Panc1 (cell line): ENCODE measurements around the gene STK24. TPM values are rescaled to one million over a fixed set of nuclear protein-coding genes. Genes with fewer than 3 reads are reported as not detected.

Source experiments
- ATAC-seq: fragments of 200-7000 bp; cut with Tn5 transposase; 2 replicates; pipeline ENCODE4 v1.9.1; 2020; ENCODE audit warnings: mild to moderate bottlenecking, moderate library complexity
- BruUV-seq: library from RNA; stranded (reverse); fragments of 400-500 nt; replicated peaks from 2 replicates; lab custom pipeline; 2021; lab: Mats Ljungman, UMichigan
- CTCF ChIA-PET: fragments of 300-600 bp; sonication (Branson Sonifier 250); formaldehyde crosslinking; loops from one replicate; lab custom pipeline; 2022; ENCODE audit warnings: antibody characterized with exemption; lab: Charles Lee
- POLR2A ChIA-PET: fragments of 300-600 bp; sonication (Branson Sonifier 250); formaldehyde crosslinking; loops from one replicate; lab custom pipeline; 2022; ENCODE audit warnings: antibody characterized with exemption; lab: Charles Lee
- DNase-seq: peaks from one replicate; pipeline ENCODE4 v3.0.0-alpha.2; 2010; ENCODE audit warnings: low read depth, low spot score
- H3K27ac ChIP-seq: 2 replicates; pipeline ENCODE4 v1.5.1; 2011; ENCODE audit warnings: mild to moderate bottlenecking, low read length, inconsistent platforms
- H3K27me3 ChIP-seq: fragments of 200-500 bp; sonication (Bioruptor generic); 2 replicates; pipeline ENCODE4 v1.6.0; 2014; ENCODE audit warnings: low read length, inconsistent platforms; ENCODE audit not compliant: control insufficient read depth, insufficient read depth
- H3K36me3 ChIP-seq: fragments of 200-500 bp; sonication (Bioruptor generic); 2 replicates; pipeline ENCODE4 v1.5.1; 2014; ENCODE audit warnings: inconsistent platforms, mild to moderate bottlenecking, low read length, moderate library complexity; ENCODE audit not compliant: control insufficient read depth, insufficient read depth
- H3K4me1 ChIP-seq: 2 replicates; pipeline ENCODE4 v1.5.1; 2011; ENCODE audit warnings: inconsistent platforms, mild to moderate bottlenecking, low read length, moderate library complexity; ENCODE audit not compliant: control insufficient read depth, insufficient read depth
- H3K4me3 ChIP-seq, 2 experiments: 2 replicates each; pipeline ENCODE4 v1.5.1; 2011 to 2012; ENCODE audit warnings: low read depth in 2 of 2, low read length in 2 of 2, mild to moderate bottlenecking in 2 of 2, inconsistent platforms in 1 of 2, moderate library complexity in 1 of 2
- H3K9me3 ChIP-seq: fragments of 200-500 bp; sonication (Bioruptor generic); 2 replicates; pipeline ENCODE4 v1.5.1; 2014; ENCODE audit warnings: low read depth, mild to moderate bottlenecking, inconsistent platforms, low read length, moderate library complexity; ENCODE audit not compliant: control insufficient read depth, insufficient read depth
- POLR2AphosphoS5 ChIP-seq: IDR thresholded peaks from 2 replicates; pipeline ENCODE4 v1.6.1; 2012; ENCODE audit warnings: mild to moderate bottlenecking, low read depth, low read length, moderate library complexity
- SIN3A ChIP-seq: IDR thresholded peaks from 2 replicates; pipeline ENCODE4 v1.6.1; 2012; ENCODE audit warnings: low read depth, mild to moderate bottlenecking, low read length, moderate library complexity, borderline replicate concordance; ENCODE audit not compliant: insufficient read depth
- TCF7L2 ChIP-seq: IDR thresholded peaks from 2 replicates; pipeline ENCODE4 v1.6.1; 2011; ENCODE audit warnings: mild to moderate bottlenecking, low read depth, low read length, inconsistent platforms
- in situ Hi-C: cut with HindIII; loops from 2 replicates; pipeline ENCODE4 v1.10.0; 2016; ENCODE audit warnings: low sequenced_read_pairs, low pct_unique_long_range_greater_than_20kb
- intact Hi-C: fragments of 100-400 bp; cut with micrococcal nuclease; formaldehyde crosslinking; loops from one replicate; pipeline ENCODE4 v1.10.0; 2022; ENCODE audit not compliant: unreplicated experiment
- total RNA-seq: library from RNA; stranded (reverse); gene quantifications from one replicate; pipeline ENCODE4 v1.2.1, GENCODE V29; 2021; ENCODE audit not compliant: unreplicated experiment
- TF ChIP-seq, protein P1 (sequence below), 2 experiments: IDR thresholded peaks; 2 replicates each; pipeline ENCODE4 v1.6.1; 2011 to 2012; ENCODE audit warnings: low read depth in 2 of 2, control low read depth in 1 of 2, low read length in 1 of 2, mild to moderate bottlenecking in 1 of 2, moderate library complexity in 1 of 2; ENCODE audit not compliant: insufficient read depth in 1 of 2
- TF ChIP-seq, protein P2 (sequence below): fragments of 450-650 bp; IDR thresholded peaks from 2 replicates; pipeline ENCODE4 v1.5.1; 2017; ENCODE audit warnings: mild to moderate bottlenecking

The STK24 gene
- total RNA-seq, 1 experiment from 2014 or later, result 57.3 TPM

DNA sequence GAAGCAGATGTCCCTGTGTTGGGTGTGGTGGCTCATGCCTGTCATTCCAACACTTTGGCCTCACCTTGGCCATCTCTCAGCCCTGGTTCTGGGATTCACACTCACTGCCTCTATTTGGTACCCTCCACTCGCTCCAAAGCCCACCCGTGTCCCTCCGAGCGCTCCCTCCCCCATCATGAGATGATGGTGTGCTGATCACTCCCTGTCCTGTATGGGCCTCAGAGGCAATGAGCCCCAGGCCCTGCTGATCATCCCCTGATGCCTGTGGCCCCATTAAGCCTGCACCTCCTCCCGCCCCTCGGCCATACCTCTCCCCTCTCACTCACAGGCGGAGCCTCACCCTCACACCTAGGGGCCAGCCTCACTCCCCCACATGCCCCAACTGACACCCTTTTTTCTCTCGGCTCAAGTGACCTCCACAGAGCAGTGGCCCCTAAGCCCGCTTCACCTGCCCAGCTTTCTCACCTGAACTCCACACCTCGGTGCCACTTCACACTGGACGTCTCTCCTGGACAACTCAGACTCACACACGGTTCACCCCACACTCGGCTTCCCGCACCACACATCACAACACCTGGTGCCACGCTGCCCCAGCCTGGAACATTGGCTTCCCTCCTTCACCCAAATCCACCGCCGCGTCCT, 114.5 kb downstream of the STK24 start:
- no peaks in the 10 kb centered on the region for H3K9me3 ChIP-seq
- TF ChIP-seq, protein P1, sequence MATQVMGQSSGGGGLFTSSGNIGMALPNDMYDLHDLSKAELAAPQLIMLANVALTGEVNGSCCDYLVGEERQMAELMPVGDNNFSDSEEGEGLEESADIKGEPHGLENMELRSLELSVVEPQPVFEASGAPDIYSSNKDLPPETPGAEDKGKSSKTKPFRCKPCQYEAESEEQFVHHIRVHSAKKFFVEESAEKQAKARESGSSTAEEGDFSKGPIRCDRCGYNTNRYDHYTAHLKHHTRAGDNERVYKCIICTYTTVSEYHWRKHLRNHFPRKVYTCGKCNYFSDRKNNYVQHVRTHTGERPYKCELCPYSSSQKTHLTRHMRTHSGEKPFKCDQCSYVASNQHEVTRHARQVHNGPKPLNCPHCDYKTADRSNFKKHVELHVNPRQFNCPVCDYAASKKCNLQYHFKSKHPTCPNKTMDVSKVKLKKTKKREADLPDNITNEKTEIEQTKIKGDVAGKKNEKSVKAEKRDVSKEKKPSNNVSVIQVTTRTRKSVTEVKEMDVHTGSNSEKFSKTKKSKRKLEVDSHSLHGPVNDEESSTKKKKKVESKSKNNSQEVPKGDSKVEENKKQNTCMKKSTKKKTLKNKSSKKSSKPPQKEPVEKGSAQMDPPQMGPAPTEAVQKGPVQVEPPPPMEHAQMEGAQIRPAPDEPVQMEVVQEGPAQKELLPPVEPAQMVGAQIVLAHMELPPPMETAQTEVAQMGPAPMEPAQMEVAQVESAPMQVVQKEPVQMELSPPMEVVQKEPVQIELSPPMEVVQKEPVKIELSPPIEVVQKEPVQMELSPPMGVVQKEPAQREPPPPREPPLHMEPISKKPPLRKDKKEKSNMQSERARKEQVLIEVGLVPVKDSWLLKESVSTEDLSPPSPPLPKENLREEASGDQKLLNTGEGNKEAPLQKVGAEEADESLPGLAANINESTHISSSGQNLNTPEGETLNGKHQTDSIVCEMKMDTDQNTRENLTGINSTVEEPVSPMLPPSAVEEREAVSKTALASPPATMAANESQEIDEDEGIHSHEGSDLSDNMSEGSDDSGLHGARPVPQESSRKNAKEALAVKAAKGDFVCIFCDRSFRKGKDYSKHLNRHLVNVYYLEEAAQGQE (IDR thresholded peaks at IDR 0.05; ENCODE audit: insufficient read depth in 1 of 2, low read depth in 2 of 2, low read length in 1 of 2), result no peak
- no peak for TF ChIP-seq TCF7L2
- TF ChIP-seq, protein P2, sequence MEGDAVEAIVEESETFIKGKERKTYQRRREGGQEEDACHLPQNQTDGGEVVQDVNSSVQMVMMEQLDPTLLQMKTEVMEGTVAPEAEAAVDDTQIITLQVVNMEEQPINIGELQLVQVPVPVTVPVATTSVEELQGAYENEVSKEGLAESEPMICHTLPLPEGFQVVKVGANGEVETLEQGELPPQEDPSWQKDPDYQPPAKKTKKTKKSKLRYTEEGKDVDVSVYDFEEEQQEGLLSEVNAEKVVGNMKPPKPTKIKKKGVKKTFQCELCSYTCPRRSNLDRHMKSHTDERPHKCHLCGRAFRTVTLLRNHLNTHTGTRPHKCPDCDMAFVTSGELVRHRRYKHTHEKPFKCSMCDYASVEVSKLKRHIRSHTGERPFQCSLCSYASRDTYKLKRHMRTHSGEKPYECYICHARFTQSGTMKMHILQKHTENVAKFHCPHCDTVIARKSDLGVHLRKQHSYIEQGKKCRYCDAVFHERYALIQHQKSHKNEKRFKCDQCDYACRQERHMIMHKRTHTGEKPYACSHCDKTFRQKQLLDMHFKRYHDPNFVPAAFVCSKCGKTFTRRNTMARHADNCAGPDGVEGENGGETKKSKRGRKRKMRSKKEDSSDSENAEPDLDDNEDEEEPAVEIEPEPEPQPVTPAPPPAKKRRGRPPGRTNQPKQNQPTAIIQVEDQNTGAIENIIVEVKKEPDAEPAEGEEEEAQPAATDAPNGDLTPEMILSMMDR, result no peak
- TF ChIP-seq SIN3A, result no peak
- no peak for TF ChIP-seq POLR2AphosphoS5
- CTCF ChIA-PET, result no interaction called here

DNA sequence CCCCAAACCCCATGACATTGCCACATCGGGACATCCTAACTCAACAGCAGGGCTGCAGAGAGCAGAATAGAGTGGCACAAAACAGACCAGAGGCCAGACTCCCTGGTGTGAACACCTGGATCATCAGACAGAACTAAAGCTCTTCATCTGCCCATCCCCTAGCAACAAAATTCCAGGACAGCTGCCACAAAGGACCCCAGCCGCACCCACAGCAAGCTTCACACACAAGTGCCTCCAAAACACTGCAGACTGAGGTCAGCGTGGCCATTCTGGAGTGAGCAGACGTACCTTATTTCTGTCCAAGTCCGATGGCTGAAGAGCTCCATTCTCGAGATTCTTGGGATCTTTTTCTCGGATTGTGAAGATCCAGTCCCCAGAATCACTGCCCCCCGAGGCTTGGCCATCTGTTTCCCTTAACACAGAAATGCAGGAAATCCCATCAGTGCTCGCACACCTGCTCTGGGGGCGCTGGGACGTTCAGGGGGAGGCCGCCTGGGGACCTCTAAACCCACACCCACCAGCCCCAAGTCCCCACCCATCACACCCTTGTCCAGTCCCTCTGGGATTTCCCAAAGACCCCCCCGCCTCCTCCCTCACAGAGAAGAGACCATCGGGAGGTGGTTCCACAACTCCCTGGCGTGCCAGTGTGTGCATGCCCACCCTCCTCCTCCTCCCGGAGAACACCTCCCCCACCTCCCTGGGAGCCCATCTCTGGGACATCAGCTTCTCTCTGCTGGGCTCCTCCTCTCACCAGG, 115.2 kb downstream of the STK24 start:
- TF ChIP-seq, protein P1 (IDR thresholded peaks at IDR 0.05; ENCODE audit: insufficient read depth in 1 of 2, low read depth in 2 of 2, low read length in 1 of 2), result no peak
- TF ChIP-seq, protein P2, result no peak
- no peak for TF ChIP-seq TCF7L2
- TF ChIP-seq POLR2AphosphoS5, result no peak
- TF ChIP-seq SIN3A, result no peak
- Histone ChIP-seq H3K4me1 (no peaks in the 10 kb centered on the region), H3K27me3 (no peaks in the 10 kb centered on the region), H3K9me3 (no peaks in the 10 kb centered on the region), H3K27ac (no peak overlapping the region), H3K4me3 (no peak overlapping the region), H3K36me3 (no peaks in the 10 kb centered on the region)
- POLR2A ChIA-PET, result no interaction called here
- ATAC-seq (no peak), DNase-seq (no peak)
- BruUV-seq, result no TSS peak
- CTCF ChIA-PET, result no interaction called here
- in situ Hi-C loops (no loop called here), intact Hi-C loops (no loop called here)

More for the DNA sequence above, 114.5 kb downstream of the STK24 start:
- Histone ChIP-seq H3K27me3 (no peaks in the 10 kb centered on the region), H3K4me3 (no peak overlapping the region), H3K4me1 (no peaks in the 10 kb centered on the region), H3K36me3 (no peaks in the 10 kb centered on the region), H3K27ac (no peak overlapping the region)
- BruUV-seq, result no TSS peak
- in situ Hi-C loops (no loop called here), intact Hi-C loops (no loop called here)
- DNase-seq (no peak), ATAC-seq (no peak)
- POLR2A ChIA-PET, result no interaction called here
